Lower leg skin (tissue), 4 donors: Measurements from ENCODE around the gene RERE. TPM values are rescaled to one million over a fixed set of nuclear protein-coding genes. Genes with fewer than 3 reads are reported as not detected.

ENCODE experiments used
- DNase-seq, 2 donors: peaks; one replicate each; pipeline ENCODE4 v3.0.0-alpha.2; 2019; ENCODE audit warnings: low spot score in 2 of 2
- H3K4me3 ChIP-seq: fragments of 200-600 bp; sonication (generic); 2 replicates; pipeline ENCODE4 v1.5.1; 2017; ENCODE audit warnings: mild to moderate bottlenecking, low read depth; ENCODE audit not compliant: poor library complexity, severe bottlenecking
- CTCF ChIP-seq, 3 donors: fragments of 450-650 bp; IDR thresholded peaks; one replicate each; pipeline ENCODE4 v1.5.1; 2016; ENCODE audit warnings: antibody characterized with exemption in 3 of 3, mild to moderate bottlenecking in 3 of 3, moderate library complexity in 2 of 3
- POLR2A ChIP-seq, 2 donors: fragments of 450-650 bp; IDR thresholded peaks; one replicate each; pipeline ENCODE4 v1.6.1; 2016 to 2017; ENCODE audit warnings: antibody characterized with exemption in 2 of 2, mild to moderate bottlenecking in 1 of 2, moderate library complexity in 1 of 2
- WGBS, 2 donors: methylation state at CpG; one replicate each; pipeline ENCODE4 v1.1.5; 2018; 5-methylcytosine and 5-hydroxymethylcytosine counted together
- intact Hi-C: fragments of 100-400 bp; cut with DNase I; formaldehyde crosslinking; loops from one replicate; pipeline ENCODE4 v1.15.0; 2023; ENCODE audit warnings: low total_unique reads
- total RNA-seq, 4 donors: library from RNA; depleted of rRNA; stranded (reverse); fragments of >200 nt; gene quantifications; one replicate each; pipeline ENCODE4 v1.1.0, GENCODE V29; 2016

RERE gene
- total RNA-seq, 4 donors from 2014 or later, result 41.0 to 84.9 (median 76.8) TPM

GRCh38 chr1:8395433-8395866, 422.0 kb downstream of the RERE start:
- 56 to 57% methylated on average over 2 of the region's 2 CpGs for WGBS, 2 donors
- no peak for TF ChIP-seq CTCF (IDR thresholded peaks at IDR 0.05)
- TF ChIP-seq POLR2A (IDR thresholded peaks at IDR 0.05), result no peak
- DNase-seq, result no peak
- no peak overlapping the region for H3K4me3 ChIP-seq
- intact Hi-C loops, result no loop called here

- H3K4me3 ChIP-seq, result no peak overlapping the region
- 74 to 82% methylated on average over 10 of the region's 10 CpGs for WGBS, 2 donors
- intact Hi-C loops, result no loop called here
- no peak for DNase-seq
- TF ChIP-seq POLR2A (IDR thresholded peaks at IDR 0.05), result no peak
- no peak for TF ChIP-seq CTCF (IDR thresholded peaks at IDR 0.05)
Observed at GRCh38 chr1:8394456-8395321, 422.8 kb downstream of the RERE start.

GRCh38 chr1:8392522-8392921, 424.9 kb downstream of the RERE start:
- TF ChIP-seq CTCF (IDR thresholded peaks at IDR 0.05) (no peak), POLR2A (IDR thresholded peaks at IDR 0.05) (no peak)
- H3K4me3 ChIP-seq, result no peak overlapping the region
- intact Hi-C loops, result no loop called here
- no peak for DNase-seq
- 86 to 90% methylated on average over 7 of the region's 7 CpGs for WGBS, 2 donors

GRCh38 chr1:8390707-8391106, 426.7 kb downstream of the RERE start:
- no peak for TF ChIP-seq CTCF (IDR thresholded peaks at IDR 0.05)
- TF ChIP-seq POLR2A (IDR thresholded peaks at IDR 0.05), result no peak

GRCh38 chr1:8389958-8390535, 427.4 kb downstream of the RERE start:
- TF ChIP-seq POLR2A (IDR thresholded peaks at IDR 0.05) (no peak), CTCF (IDR thresholded peaks at IDR 0.05) (no peak)
- intact Hi-C loops, result no loop called here
- H3K4me3 ChIP-seq, result no peak overlapping the region
- WGBS, 2 donors, result 90 to 94% methylated on average over 7 of the region's 7 CpGs
- peak in 1 of 2 donors; percentile 69 for DNase-seq

More at GRCh38 chr1:8390707-8391106, 426.7 kb downstream of the RERE start:
- DNase-seq, result peak in 1 of 2 donors; percentile 56
- intact Hi-C loops, result no loop called here
- WGBS, 2 donors, result 83 to 85% methylated on average over 4 of the region's 4 CpGs
- H3K4me3 ChIP-seq, result no peak overlapping the region
